Islet of Langerhans (tissue), 1 donor: Measurements from ENCODE around the gene PRPF19.

Experiments used
- FAIRE-seq: peaks from one replicate; lab custom pipeline; 2011; peaks lifted over from hg19 to GRCh38; lab: Jason Lieb, UNC

Gene PRPF19

GRCh38 chr11:60937811-60938210 is 31.4 kb upstream of the PRPF19 start:
- FAIRE-seq: no peak

- FAIRE-seq: no peak
These were observed 30.8 kb upstream of the PRPF19 start for GRCh38 chr11:60937144-60937527.

GRCh38 chr11:60936467-60937143 is 30.2 kb upstream of the PRPF19 start:
- no peak for FAIRE-seq

GRCh38 chr11:60935676-60936442 is 29.5 kb upstream of the PRPF19 start:
- no peak for FAIRE-seq

GRCh38 chr11:60934790-60935605 is 28.6 kb upstream of the PRPF19 start:
- FAIRE-seq: no peak

- FAIRE-seq: no peak
These were observed 27.9 kb upstream of the PRPF19 start for GRCh38 chr11:60934124-60934789.

GRCh38 chr11:60933416-60934123 is 27.2 kb upstream of the PRPF19 start:
- no peak for FAIRE-seq

- FAIRE-seq: no peak
These were observed 26.4 kb upstream of the PRPF19 start for GRCh38 chr11:60932605-60933356.

- no peak for FAIRE-seq
These were observed 25.5 kb upstream of the PRPF19 start for GRCh38 chr11:60931917-60932316.

- no peak for FAIRE-seq
These were observed 24.0 kb upstream of the PRPF19 start for GRCh38 chr11:60930394-60930793.

GRCh38 chr11:60929764-60930163 is 23.4 kb upstream of the PRPF19 start:
- FAIRE-seq: no peak

GRCh38 chr11:60928563-60929001 is 22.2 kb upstream of the PRPF19 start:
- FAIRE-seq: no peak

GRCh38 chr11:60927600-60927999 is 21.2 kb upstream of the PRPF19 start:
- FAIRE-seq: no peak

GRCh38 chr11:60927061-60927592 is 20.7 kb upstream of the PRPF19 start:
- no peak for FAIRE-seq

- FAIRE-seq: no peak
These were observed 20.1 kb upstream of the PRPF19 start for GRCh38 chr11:60926500-60926899.

- no peak for FAIRE-seq
These were observed 19.5 kb upstream of the PRPF19 start for GRCh38 chr11:60925868-60926267.

- no peak for FAIRE-seq
These were observed 18.8 kb upstream of the PRPF19 start for GRCh38 chr11:60924906-60925853.

- FAIRE-seq: no peak
These were observed 17.9 kb upstream of the PRPF19 start, which contains the start of gene TMEM132A for GRCh38 chr11:60924110-60924905. TMEM132A (plus strand) TSS chr11:60924460; CDS start chr11:60924634, 174 bp downstream.

- FAIRE-seq: no peak
These were observed 17.4 kb upstream of the PRPF19 start for GRCh38 chr11:60923800-60924109.
